Measurements from ENCODE around the gene AHCYL2. TPM values are rescaled to one million over a fixed set of nuclear protein-coding genes. Genes with fewer than 3 reads are reported as not detected.

AHCYL2 gene
- total RNA-seq, 4 donors from 2014 or later: 14.7 to 22.6 (median 16.9) TPM

GRCh38 chr7:129433847-129434674 lies 209.2 kb downstream of the AHCYL2 start, which contains the start of gene STRIP2:
TSS of gene STRIP2 (plus strand) at chr7:129434432. CDS start at chr7:129434473, 41 bp downstream.
- no peak for TF ChIP-seq CTCF (IDR thresholded peaks at IDR 0.05; ENCODE audit: low read depth)

- no peak for TF ChIP-seq CTCF (IDR thresholded peaks at IDR 0.05; ENCODE audit: low read depth)
Measured at GRCh38 chr7:129434675-129435318, 210.0 kb downstream of the AHCYL2 start.

GRCh38 chr7:129435414-129435829 lies 210.6 kb downstream of the AHCYL2 start:
- TF ChIP-seq CTCF (IDR thresholded peaks at IDR 0.05; ENCODE audit: low read depth): no peak

- no peak for TF ChIP-seq CTCF (IDR thresholded peaks at IDR 0.05; ENCODE audit: low read depth)
Measured at GRCh38 chr7:129436335-129436923, 211.6 kb downstream of the AHCYL2 start.

GRCh38 chr7:129437190-129437589 lies 212.4 kb downstream of the AHCYL2 start:
- no peak for TF ChIP-seq CTCF (IDR thresholded peaks at IDR 0.05; ENCODE audit: low read depth)

GRCh38 chr7:129438281-129438838 lies 213.5 kb downstream of the AHCYL2 start:
- TF ChIP-seq CTCF (IDR thresholded peaks at IDR 0.05; ENCODE audit: low read depth): no peak
